ENCODE measurements around the gene MYH1. TPM values are rescaled to one million over a fixed set of nuclear protein-coding genes. Genes with fewer than 3 reads are reported as not detected.
A peak's percentile ranks its signal among the peaks of the same experiment; 100 is the strongest.

The MYH1 gene
- total RNA-seq, 4 donors from 2014 or later, result 0.02 to 0.19 TPM; not detected in 2

- WGBS, 2 donors, result 52 to 54% methylated on average over 2 of the region's 2 CpGs
- H3K4me3 ChIP-seq (ENCODE audit: low read depth, poor library complexity, severe bottlenecking), result no peak overlapping the region
Measured at GRCh38 chr17:10512856-10513255, 5.5 kb downstream of the MYH1 start.

GRCh38 chr17:10499950-10500349, 18.4 kb downstream of the MYH1 start:
- 58 to 65% methylated on average over 3 of the region's 3 CpGs for WGBS, 2 donors
- H3K4me3 ChIP-seq (ENCODE audit: low read depth, poor library complexity, severe bottlenecking), result no peak overlapping the region
- TF ChIP-seq POLR2A (IDR thresholded peaks at IDR 0.05) (no peak), CTCF (IDR thresholded peaks at IDR 0.05) (no peak)
- intact Hi-C loops (cut with DNase I; ENCODE audit: low total_unique reads), result no loop called here
- no peak for DNase-seq (ENCODE audit: low spot score in 2 of 2)

More at GRCh38 chr17:10512856-10513255, 5.5 kb downstream of the MYH1 start:
- intact Hi-C loops (cut with DNase I; ENCODE audit: low total_unique reads), result no loop called here
- DNase-seq (ENCODE audit: low spot score in 2 of 2), result no peak
- TF ChIP-seq CTCF (IDR thresholded peaks at IDR 0.05), result no peak
- TF ChIP-seq POLR2A (IDR thresholded peaks at IDR 0.05), result no peak

- DNase-seq (ENCODE audit: low spot score in 2 of 2), result no peak
- intact Hi-C loops (cut with DNase I; ENCODE audit: low total_unique reads), result no loop called here
- no peak overlapping the region for H3K4me3 ChIP-seq (ENCODE audit: low read depth, poor library complexity, severe bottlenecking)
- TF ChIP-seq POLR2A (IDR thresholded peaks at IDR 0.05) (no peak), CTCF (IDR thresholded peaks at IDR 0.05) (no peak)
- 87 to 96% methylated on average over 2 of the region's 2 CpGs for WGBS, 2 donors
Measured at GRCh38 chr17:10492004-10492403, 26.3 kb downstream of the MYH1 start.

GRCh38 chr17:10482252-10482651, 36.1 kb downstream of the MYH1 start:
- H3K4me3 ChIP-seq (ENCODE audit: low read depth, poor library complexity, severe bottlenecking), result peak overlapping the region; percentile 1
- 67 to 83% methylated on average over 1 of the region's 1 CpG for WGBS, 2 donors
- TF ChIP-seq CTCF (IDR thresholded peaks at IDR 0.05) (no peak), POLR2A (IDR thresholded peaks at IDR 0.05) (no peak)
- intact Hi-C loops (cut with DNase I; ENCODE audit: low total_unique reads), result no loop called here
- DNase-seq (ENCODE audit: low spot score in 2 of 2), result no peak

- TF ChIP-seq POLR2A (IDR thresholded peaks at IDR 0.05) (no peak), CTCF (IDR thresholded peaks at IDR 0.05) (no peak)
- intact Hi-C loops (cut with DNase I; ENCODE audit: low total_unique reads), result no loop called here
- WGBS, 2 donors, result 78 to 89% methylated on average over 1 of the region's 1 CpG
- no peak overlapping the region for H3K4me3 ChIP-seq (ENCODE audit: low read depth, poor library complexity, severe bottlenecking)
- DNase-seq (ENCODE audit: low spot score in 2 of 2), result no peak
Measured at GRCh38 chr17:10477701-10478100, 40.6 kb downstream of the MYH1 start.

- intact Hi-C loops (cut with DNase I; ENCODE audit: low total_unique reads), result no loop called here
- WGBS, 2 donors, result 72 to 84% methylated on average over 4 of the region's 4 CpGs
- TF ChIP-seq CTCF (IDR thresholded peaks at IDR 0.05) (no peak), POLR2A (IDR thresholded peaks at IDR 0.05) (no peak)
- DNase-seq (ENCODE audit: low spot score in 2 of 2), result no peak
- H3K4me3 ChIP-seq (ENCODE audit: low read depth, poor library complexity, severe bottlenecking), result no peak overlapping the region
Measured at GRCh38 chr17:10474536-10474935, 43.8 kb downstream of the MYH1 start.
